CD4-positive, alpha-beta T cell treated with Interleukin-4 for 4 hours (primary cell): ENCODE measurements around the gene DNLZ.
"Not testable (repeated sequence)": the region's sequence is repeated elsewhere in the genome, so short reads cannot be mapped to it uniquely, and the experiment has no call there.

Experiments
- DNase-seq: peaks from one replicate; pipeline ENCODE4 v3.0.0-alpha.2; 2020

DNLZ gene

GRCh38 chr9:136363106-136363948 lies at the start of gene DNLZ:
DNLZ (minus strand) TSS chr9:136363744; CDS start chr9:136363714, 30 bp downstream.
- peak; percentile 92 for DNase-seq

GRCh38 chr9:136412962-136413361 lies 49.4 kb upstream of the DNLZ start:
- no peak for DNase-seq

- DNase-seq = no peak
These were observed 47.8 kb upstream of the DNLZ start for GRCh38 chr9:136411378-136411777.

- peak; percentile 89 for DNase-seq
These were observed 47.1 kb upstream of the DNLZ start, which contains the start of the genes ENTR1 and PMPCA for GRCh38 chr9:136410500-136411287. ENTR1 (minus strand) TSS chr9:136410614; CDS start chr9:136410397, 217 bp downstream. PMPCA (plus strand) TSS chr9:136410658; CDS start chr9:136410669, 11 bp downstream.

- peak; percentile 10 for DNase-seq
These were observed 46.3 kb upstream of the DNLZ start for GRCh38 chr9:136409557-136410455.

- peak; percentile 8 for DNase-seq
These were observed 44.4 kb upstream of the DNLZ start for GRCh38 chr9:136407911-136408310.

- DNase-seq = not testable (repeated sequence)
These were observed 43.5 kb upstream of the DNLZ start for GRCh38 chr9:136407061-136407460.

- not testable (repeated sequence) for DNase-seq
These were observed 42.4 kb upstream of the DNLZ start for GRCh38 chr9:136405904-136406303.

- no peak for DNase-seq
These were observed 41.9 kb upstream of the DNLZ start for GRCh38 chr9:136405481-136405880.

GRCh38 chr9:136404801-136405136 lies 41.2 kb upstream of the DNLZ start:
- no peak for DNase-seq

GRCh38 chr9:136403915-136404800 lies 40.6 kb upstream of the DNLZ start:
- peak; percentile 55 for DNase-seq

GRCh38 chr9:136403538-136403914 lies 40.0 kb upstream of the DNLZ start:
- peak; percentile 89 for DNase-seq

GRCh38 chr9:136402067-136402466 lies 38.5 kb upstream of the DNLZ start:
- no peak for DNase-seq

- no peak for DNase-seq
These were observed 37.8 kb upstream of the DNLZ start for GRCh38 chr9:136401173-136401922.

GRCh38 chr9:136400038-136400834 lies 36.7 kb upstream of the DNLZ start, which contains the start of gene SNAPC4:
SNAPC4 (minus strand) TSS chr9:136400170; CDS start chr9:136398428, 1,742 bp downstream.
- DNase-seq = peak; percentile 80

- peak; percentile 30 for DNase-seq
These were observed 35.9 kb upstream of the DNLZ start for GRCh38 chr9:136399176-136400037.

GRCh38 chr9:136398286-136398685 lies 34.7 kb upstream of the DNLZ start:
- no peak for DNase-seq

- DNase-seq = no peak
These were observed 34.1 kb upstream of the DNLZ start for GRCh38 chr9:136397643-136398042.

- no peak for DNase-seq
These were observed 32.6 kb upstream of the DNLZ start for GRCh38 chr9:136396219-136396515.
